ENCODE results near the gene RNASE11. TPM values are rescaled to one million over a fixed set of nuclear protein-coding genes. Genes with fewer than 3 reads are reported as not detected.
"Not testable (repeated sequence)": the region's sequence is repeated elsewhere in the genome, so short reads cannot be mapped to it uniquely, and the experiment has no call there.

The RNASE11 gene
- polyA plus RNA-seq, 2 of the 4 experiments (the other 2 are of a cell fraction), result not detected

- no peak for ATAC-seq
- Histone ChIP-seq H3K4me3 (no peak overlapping the region), H3K27ac (no peak overlapping the region), H3K4me1 (peaks cover 24% of the 10 kb centered on the region; the same call in 2 of the 3 replicates), H3K4me2 (no peak overlapping the region), H3K9me3 (no peaks in the 10 kb centered on the region)
- no peak for DNase-seq (ENCODE audit: low read depth in 1 of 2, low spot score in 1 of 2)
- 0 out of 2 replicates have a peak, but pooled peaks have one; percentile 13 for TF ChIP-seq POLR2A (IDR thresholded peaks at IDR 0.05; ENCODE audit: low read length)
- TF ChIP-seq HOXB13 (CRISPR knock-in tag; IDR thresholded peaks at IDR 0.05; ENCODE audit: low read depth), result no peak
- WGBS (ENCODE audit: missing lambda C conversion rate), result 94% methylated on average over 29 of the region's 29 CpGs
- no peak for FAIRE-seq
- ChIA-PET CTCF (interaction anchor here (0.9 to 3.4 kb wide), 9 partner anchors 9 to 348 kb away, joined by 3 to 27 read pairs (median 3); partner anchors contain the start of gene RNASE4), POLR2A (interaction anchor here (1.1 kb wide), 1 partner anchor 59 kb away, joined by 3 read pairs; no protein-coding TSS in a partner anchor)
Observed at GRCh38 chr14:20622816-20623291, 35.1 kb upstream of the RNASE11 start.

GRCh38 chr14:20620798-20621478 lies 33.1 kb upstream of the RNASE11 start:
- CTCF ChIA-PET, result interaction anchor here (0.6 to 3.4 kb wide), 8 partner anchors 7 to 350 kb away, joined by 3 to 27 read pairs (median 3); partner anchors contain the start of gene PARP2
- 42% methylated on average over 2 of the region's 2 CpGs for WGBS (ENCODE audit: missing lambda C conversion rate)
- no peak overlapping the region for H3K4me2 ChIP-seq
- DNase-seq (ENCODE audit: low read depth in 1 of 2, low spot score in 1 of 2) (no peak), FAIRE-seq (no peak), ATAC-seq (no peak)
- no peak for TF ChIP-seq CBX2 (IDR thresholded peaks at IDR 0.05; ENCODE audit: borderline replicate concordance, low read depth)
- TF ChIP-seq CEBPB (IDR thresholded peaks at IDR 0.05), result 0 out of 4 replicates have a peak, but pooled peaks of 1 of the 2 experiments have one; percentile 19
- peaks cover 14% of the 10 kb centered on the region; the same call in 2 of the 3 replicates for H3K4me1 ChIP-seq
- no peak overlapping the region for H3K27ac ChIP-seq
- POLR2A ChIA-PET, result no interaction called here
- no peaks in the 10 kb centered on the region for H3K9me3 ChIP-seq
- no peak overlapping the region for H3K4me3 ChIP-seq

GRCh38 chr14:20619688-20620087 lies 31.9 kb upstream of the RNASE11 start:
- FAIRE-seq; H3K9me3 ChIP-seq; POLR2A ChIA-PET; ATAC-seq; DNase-seq (ENCODE audit: low read depth in 1 of 2, low spot score in 1 of 2); H3K4me3 ChIP-seq; H3K27ac ChIP-seq; H3K4me2 ChIP-seq: not testable (repeated sequence)
- CTCF ChIA-PET, result interaction anchor here (0.9 to 1.5 kb wide), 5 partner anchors 10 to 351 kb away, joined by 3 read pairs; partner anchors contain the start of gene PARP2
- 67% methylated on average over 6 of the region's 6 CpGs for WGBS (ENCODE audit: missing lambda C conversion rate)
- H3K4me1 ChIP-seq, result peaks cover 24% of the 10 kb centered on the region; the same call in 2 of the 3 replicates

GRCh38 chr14:20618271-20618749 lies 30.5 kb upstream of the RNASE11 start:
- DNase-seq (ENCODE audit: low read depth in 1 of 2, low spot score in 1 of 2) (peak in 1 of 2 experiments; percentile 37), FAIRE-seq (no peak), ATAC-seq (no peak)
- Histone ChIP-seq H3K4me1 (peaks cover 20% of the 10 kb centered on the region; the same call in 2 of the 3 replicates), H3K4me3 (no peak overlapping the region), H3K27ac (no peak overlapping the region), H3K9me3 (no peaks in the 10 kb centered on the region), H3K4me2 (no peak overlapping the region)
- WGBS (ENCODE audit: missing lambda C conversion rate), result 54% methylated on average over 4 of the region's 4 CpGs
- POLR2A ChIA-PET, result no interaction called here
- TF ChIP-seq CTCF (IDR thresholded peaks at IDR 0.05) (no peak), MAFK (IDR thresholded peaks at IDR 0.05; ENCODE audit: partially characterized antibody) (peak; percentile 80), ZC3H11A (IDR thresholded peaks at IDR 0.05) (no peak), NFE2L2 (conservative IDR thresholded peaks at IDR 0.05; ENCODE audit: low read length) (peak; percentile 36; the same call in 1 of the 2 replicates)
- CTCF ChIA-PET, result interaction anchor here (0.9 to 1.1 kb wide), 2 partner anchors 65 to 239 kb away, joined by 3 read pairs; no protein-coding TSS in a partner anchor

- H3K4me2 ChIP-seq, result no peak overlapping the region
- H3K4me3 ChIP-seq, result no peak overlapping the region
- no peaks in the 10 kb centered on the region for H3K9me3 ChIP-seq
- FAIRE-seq (no peak), DNase-seq (ENCODE audit: low read depth in 1 of 2, low spot score in 1 of 2) (no peak), ATAC-seq (no peak)
- H3K27ac ChIP-seq, result no peak overlapping the region
- 72% methylated on average over 12 of the region's 12 CpGs for WGBS (ENCODE audit: missing lambda C conversion rate)
- POLR2A ChIA-PET, result no interaction called here
- CTCF ChIA-PET, result no interaction called here
- peaks cover 25% of the 10 kb centered on the region; the same call in 2 of the 3 replicates for H3K4me1 ChIP-seq
- TF ChIP-seq ELK1 (IDR thresholded peaks at IDR 0.05; ENCODE audit: low read depth, low read length), result no peak
- TF ChIP-seq CHD2 (IDR thresholded peaks at IDR 0.05; ENCODE audit: low read length, partially characterized antibody), result no peak
- no peak for TF ChIP-seq MYC (IDR thresholded peaks at IDR 0.05; ENCODE audit: borderline replicate concordance, low read length)
- no peak for TF ChIP-seq HEYL (CRISPR knock-in tag; IDR thresholded peaks at IDR 0.05)
- TF ChIP-seq RARB (CRISPR knock-in tag; IDR thresholded peaks at IDR 0.05), result no peak
- no peak for TF ChIP-seq ZNF302 (CRISPR knock-in tag; IDR thresholded peaks at IDR 0.05)
- TF ChIP-seq ZSCAN20 (CRISPR knock-in tag; IDR thresholded peaks at IDR 0.05), result no peak
- no peak for TF ChIP-seq CBX8 (IDR thresholded peaks at IDR 0.05)
- no peak for TF ChIP-seq HOXA7 (CRISPR knock-in tag; IDR thresholded peaks at IDR 0.05)
- no peak for TF ChIP-seq BCL3 (IDR thresholded peaks at IDR 0.05)
Observed at GRCh38 chr14:20617138-20618003, 29.6 kb upstream of the RNASE11 start.

Measured in A549 (cell line).